K562 (cell line): ENCODE results near the gene TLE3. TPM values are rescaled to one million over a fixed set of nuclear protein-coding genes. Genes with fewer than 3 reads are reported as not detected.

Experiments used
- ARID1B ChIP-seq: fragments of 450-650 bp; IDR thresholded peaks from 2 replicates; pipeline ENCODE4 v1.6.1; 2016; ENCODE audit warnings: antibody characterized with exemption, mild to moderate bottlenecking, inconsistent platforms
- BCL6 ChIP-seq: fragments of 250-450 bp; sonication (Bioruptor Pico); IDR thresholded peaks from 2 replicates; pipeline ENCODE4 v1.4.0; 2020
- BHLHE40 ChIP-seq: IDR thresholded peaks from 2 replicates; pipeline ENCODE4 v1.6.1; 2011; ENCODE audit warnings: low read length, improper control_type of control experiment
- CAMTA2 ChIP-seq: fragments of 250-450 bp; sonication (Bioruptor Pico); conservative IDR thresholded peaks from 2 replicates; pipeline ENCODE4 v1.5.1; 2022
- CHD2 ChIP-seq: IDR thresholded peaks from 2 replicates; pipeline ENCODE4 v1.6.1; 2011; ENCODE audit warnings: low read depth, low read length
- CHD4 ChIP-seq: fragments of 200-600 bp; sonication (generic); IDR thresholded peaks from 3 replicates; pipeline ENCODE4 v1.6.1; 2012; ENCODE audit warnings: low read depth, mild to moderate bottlenecking, mixed read lengths, low read length, inconsistent platforms; ENCODE audit not compliant: insufficient read depth, insufficient replicate concordance, poor library complexity, severe bottlenecking
- COPS2 ChIP-seq: fragments of 450-650 bp; conservative IDR thresholded peaks from 2 replicates; pipeline ENCODE4 v1.6.1; 2016; ENCODE audit warnings: mild to moderate bottlenecking, moderate library complexity
- EWSR1 ChIP-seq: fragments of 450-650 bp; IDR thresholded peaks from 2 replicates; pipeline ENCODE4 v1.6.1; 2018; ENCODE audit warnings: borderline replicate concordance, mild to moderate bottlenecking, low read depth, moderate library complexity; ENCODE audit not compliant: partially characterized antibody
- HDAC3 ChIP-seq: fragments of 450-650 bp; IDR thresholded peaks from 2 replicates; pipeline ENCODE4 v1.6.1; 2018; ENCODE audit warnings: borderline replicate concordance, mild to moderate bottlenecking, moderate library complexity; ENCODE audit not compliant: partially characterized antibody
- HNRNPL ChIP-seq: fragments of 200-400 bp; formaldehyde crosslinking; IDR thresholded peaks from 2 replicates; pipeline ENCODE4 v1.6.1; 2017; ENCODE audit warnings: low read depth, mild to moderate bottlenecking, low read length
- IRF2 ChIP-seq: sonication (generic); formaldehyde crosslinking; IDR thresholded peaks from 2 replicates; pipeline ENCODE4 v1.8.1; 2022; ENCODE audit warnings: mild to moderate bottlenecking, missing genetic modification reagents
- L3MBTL2 ChIP-seq: fragments of 450-650 bp; IDR thresholded peaks from 2 replicates; pipeline ENCODE4 v1.6.1; 2016; ENCODE audit warnings: mild to moderate bottlenecking, moderate library complexity
- MAFG ChIP-seq: fragments of 450-650 bp; conservative IDR thresholded peaks from 2 replicates; pipeline ENCODE4 v1.6.1; 2016; ENCODE audit warnings: missing genetic modification characterization, missing compliant biosample characterization
- MCM5 ChIP-seq: fragments of 450-650 bp; IDR thresholded peaks from 2 replicates; pipeline ENCODE4 v1.6.1; 2016; ENCODE audit warnings: low read depth
- RBM25 ChIP-seq: fragments of 200-400 bp; formaldehyde crosslinking; IDR thresholded peaks from 2 replicates; pipeline ENCODE4 v1.6.1; 2018; ENCODE audit warnings: low read length, low read depth, moderate library complexity; ENCODE audit not compliant: severe bottlenecking
- SETDB1 ChIP-seq: IDR thresholded peaks from one replicate; pipeline ENCODE4 v1.6.1; 2012; ENCODE audit warnings: low read length, control low read depth, inconsistent platforms
- TBL1XR1 ChIP-seq, 2 experiments: IDR thresholded peaks; 2 replicates each; pipeline ENCODE4 v1.6.1; 2012; ENCODE audit warnings: improper control_type of control experiment in 2 of 2, low read length in 2 of 2, mild to moderate bottlenecking in 1 of 2
- TCFL5 ChIP-seq: fragments of 250-450 bp; sonication (Bioruptor Pico); conservative IDR thresholded peaks from 2 replicates; pipeline ENCODE4 v1.6.1; 2021; ENCODE audit warnings: mild to moderate bottlenecking, moderate library complexity, matching md5 sums
- ZC3H4 ChIP-seq: sonication (generic); formaldehyde crosslinking; IDR thresholded peaks from 2 replicates; pipeline ENCODE4 v1.9.0; 2021; ENCODE audit warnings: missing genetic modification reagents, borderline replicate concordance
- ZFP30 ChIP-seq: fragments of 250-450 bp; sonication (Bioruptor Pico); IDR thresholded peaks from 2 replicates; pipeline ENCODE4 v1.8.0; 2022; ENCODE audit warnings: moderate library complexity, mild to moderate bottlenecking, inconsistent platforms, borderline replicate concordance
- ZNF133 ChIP-seq: fragments of 250-450 bp; sonication (Bioruptor Pico); IDR thresholded peaks from 2 replicates; pipeline ENCODE4 v1.4.0; 2020; ENCODE audit warnings: mild to moderate bottlenecking
- ZNF311 ChIP-seq: fragments of 250-450 bp; sonication (Bioruptor Pico); IDR thresholded peaks from 2 replicates; pipeline ENCODE4 v1.4.0; 2020; ENCODE audit warnings: mild to moderate bottlenecking, moderate library complexity
- ZNF444 ChIP-seq: fragments of 250-450 bp; sonication (Bioruptor Pico); IDR thresholded peaks from 2 replicates; pipeline ENCODE4 v1.4.0; 2020; ENCODE audit warnings: mild to moderate bottlenecking, moderate library complexity
- ZNF778 ChIP-seq: fragments of 450-650 bp; formaldehyde crosslinking; IDR thresholded peaks from 2 replicates; pipeline ENCODE4 v1.4.0; 2020; ENCODE audit warnings: mild to moderate bottlenecking, moderate library complexity
- polyA plus RNA-seq, 8 experiments: library from polyadenylated mRNA; depleted of rRNA in 4 of 8; stranded (reverse) in 5 of 8; unstranded in 3 of 8; fragments of >200 nt; fragmentation: Nextera tagmentation in 2 of 8; fragmentation: Illumina TruSeq in 1 of 8; extraction: Ambion mirVana in 2 of 8; extraction: Trizol in 1 of 8; gene quantifications; 2 replicates each; pipeline versions ENCODE4 v1.2.1 to v1.2.3, GENCODE V29; 2011 to 2014; ENCODE audit warnings: inconsistent platforms in 1 of 8, missing spikeins in 1 of 8
- total RNA-seq, 7 experiments: library from RNA; depleted of rRNA in 6 of 7; stranded (reverse); fragments of >200 nt in 6 of 7; fragmentation: Illumina TruSeq in 2 of 7; extraction: Trizol in 2 of 7; gene quantifications; 2 replicates each; pipeline versions ENCODE4 v1.2.1 to v1.2.3, GENCODE V29; 2011 to 2021; ENCODE audit warnings: low replicate concordance in 1 of 7
- TF ChIP-seq, protein P1 (sequence below): fragments of 450-650 bp; formaldehyde crosslinking; IDR thresholded peaks from 2 replicates; pipeline ENCODE4 v1.4.0; 2022; ENCODE audit warnings: missing genetic modification characterization
- TF ChIP-seq, protein P2 (sequence below): IDR thresholded peaks from 2 replicates; pipeline ENCODE4 v1.6.1; 2016; ENCODE audit warnings: missing genetic modification characterization, missing compliant biosample characterization
- TF ChIP-seq, protein P3 (sequence below): fragments of 450-650 bp; formaldehyde crosslinking; conservative IDR thresholded peaks from 2 replicates; pipeline ENCODE4 v1.4.0; 2022; ENCODE audit warnings: mild to moderate bottlenecking, missing genetic modification characterization

Gene TLE3
- total and polyA plus RNA-seq, 9 of the 15 experiments (the other 6 are each of a cell fraction or from before 2014, with no cell fraction given), result 1.5 to 84.2 (median 14.1) TPM

DNA sequence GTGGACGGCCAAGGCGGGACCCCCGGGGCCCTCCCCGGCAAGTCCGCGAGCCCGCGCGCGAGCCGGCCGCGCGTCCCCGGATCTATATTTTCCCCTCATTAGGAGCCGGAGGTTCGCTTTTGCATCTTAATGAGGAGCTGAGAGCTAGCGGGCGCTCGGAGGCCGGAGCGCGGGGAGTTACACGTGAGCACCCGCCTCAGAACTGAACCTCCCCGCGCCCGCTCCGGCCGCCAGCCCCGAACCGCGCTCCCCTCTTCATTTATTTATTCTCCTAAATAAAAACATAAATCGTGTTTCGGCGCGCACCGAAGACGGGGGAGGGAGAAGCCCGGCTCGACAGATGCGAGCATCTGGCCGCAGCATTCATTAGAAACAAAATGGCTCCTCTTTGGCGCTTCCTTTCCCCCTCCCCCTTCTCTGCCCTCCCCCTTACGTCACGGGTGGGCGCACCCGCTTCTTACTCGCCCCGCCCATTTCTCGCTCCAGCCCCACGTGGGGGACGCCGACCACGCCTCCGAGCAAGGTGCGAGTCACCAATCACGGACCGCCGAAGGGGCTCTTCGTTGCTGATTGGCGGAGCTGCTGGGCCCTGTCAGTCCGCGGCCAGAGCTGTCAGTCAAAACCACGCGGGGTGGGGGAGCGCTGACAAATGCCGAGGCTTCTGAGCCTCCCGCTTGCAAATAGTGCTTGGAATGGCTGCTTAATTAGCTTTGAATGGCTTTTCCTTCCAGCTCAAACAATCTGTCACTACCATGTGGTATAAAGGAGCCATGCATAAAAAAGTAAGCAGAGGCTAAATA is 1.6 kb upstream of the TLE3 start (continued):
- no peak for TF ChIP-seq EWSR1
- TF ChIP-seq SETDB1, result no peak
- no peak for TF ChIP-seq ZNF133
- peak; percentile 63 for TF ChIP-seq RBM25
- TF ChIP-seq, protein P1, sequence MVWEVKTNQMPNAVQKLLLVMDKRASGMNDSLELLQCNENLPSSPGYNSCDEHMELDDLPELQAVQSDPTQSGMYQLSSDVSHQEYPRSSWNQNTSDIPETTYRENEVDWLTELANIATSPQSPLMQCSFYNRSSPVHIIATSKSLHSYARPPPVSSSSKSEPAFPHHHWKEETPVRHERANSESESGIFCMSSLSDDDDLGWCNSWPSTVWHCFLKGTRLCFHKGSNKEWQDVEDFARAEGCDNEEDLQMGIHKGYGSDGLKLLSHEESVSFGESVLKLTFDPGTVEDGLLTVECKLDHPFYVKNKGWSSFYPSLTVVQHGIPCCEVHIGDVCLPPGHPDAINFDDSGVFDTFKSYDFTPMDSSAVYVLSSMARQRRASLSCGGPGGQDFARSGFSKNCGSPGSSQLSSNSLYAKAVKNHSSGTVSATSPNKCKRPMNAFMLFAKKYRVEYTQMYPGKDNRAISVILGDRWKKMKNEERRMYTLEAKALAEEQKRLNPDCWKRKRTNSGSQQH (CRISPR knock-in tag), result no peak
- peak; percentile 84 for TF ChIP-seq ZC3H4 (CRISPR knock-in tag)
- peak; percentile 19; the same call in 1 of the 2 replicates for TF ChIP-seq CHD2
- no peak for TF ChIP-seq HNRNPL
- no peak for TF ChIP-seq MAFG (tag)
- no peak for TF ChIP-seq ARID1B
- no peak for TF ChIP-seq MCM5
- TF ChIP-seq ZNF444 (CRISPR knock-in tag), result peak; percentile 85
- no peak for TF ChIP-seq ZFP30
- no peak for TF ChIP-seq ZNF778 (CRISPR knock-in tag)
- TF ChIP-seq, protein P2, sequence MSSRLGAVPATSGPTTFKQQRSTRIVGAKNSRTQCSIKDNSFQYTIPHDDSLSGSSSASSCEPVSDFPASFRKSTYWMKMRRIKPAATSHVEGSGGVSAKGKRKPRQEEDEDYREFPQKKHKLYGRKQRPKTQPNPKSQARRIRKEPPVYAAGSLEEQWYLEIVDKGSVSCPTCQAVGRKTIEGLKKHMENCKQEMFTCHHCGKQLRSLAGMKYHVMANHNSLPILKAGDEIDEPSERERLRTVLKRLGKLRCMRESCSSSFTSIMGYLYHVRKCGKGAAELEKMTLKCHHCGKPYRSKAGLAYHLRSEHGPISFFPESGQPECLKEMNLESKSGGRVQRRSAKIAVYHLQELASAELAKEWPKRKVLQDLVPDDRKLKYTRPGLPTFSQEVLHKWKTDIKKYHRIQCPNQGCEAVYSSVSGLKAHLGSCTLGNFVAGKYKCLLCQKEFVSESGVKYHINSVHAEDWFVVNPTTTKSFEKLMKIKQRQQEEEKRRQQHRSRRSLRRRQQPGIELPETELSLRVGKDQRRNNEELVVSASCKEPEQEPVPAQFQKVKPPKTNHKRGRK (tag), result no peak
- TF ChIP-seq, protein P3, sequence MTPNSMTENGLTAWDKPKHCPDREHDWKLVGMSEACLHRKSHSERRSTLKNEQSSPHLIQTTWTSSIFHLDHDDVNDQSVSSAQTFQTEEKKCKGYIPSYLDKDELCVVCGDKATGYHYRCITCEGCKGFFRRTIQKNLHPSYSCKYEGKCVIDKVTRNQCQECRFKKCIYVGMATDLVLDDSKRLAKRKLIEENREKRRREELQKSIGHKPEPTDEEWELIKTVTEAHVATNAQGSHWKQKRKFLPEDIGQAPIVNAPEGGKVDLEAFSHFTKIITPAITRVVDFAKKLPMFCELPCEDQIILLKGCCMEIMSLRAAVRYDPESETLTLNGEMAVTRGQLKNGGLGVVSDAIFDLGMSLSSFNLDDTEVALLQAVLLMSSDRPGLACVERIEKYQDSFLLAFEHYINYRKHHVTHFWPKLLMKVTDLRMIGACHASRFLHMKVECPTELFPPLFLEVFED, result no peak
- no peak for TF ChIP-seq CAMTA2
- 0 out of 2 replicates have a peak, but pooled peaks have one; percentile 35 for TF ChIP-seq BHLHE40
- TF ChIP-seq HDAC3, result no peak
- no peak for TF ChIP-seq TCFL5
- no peak for TF ChIP-seq IRF2 (CRISPR knock-in tag)
- TF ChIP-seq ZNF311 (CRISPR knock-in tag), result no peak
- no peak for TF ChIP-seq TBL1XR1 (IDR thresholded peaks at IDR 0.05; ENCODE audit: low read length in 2 of 2)
- peak; percentile 76 for TF ChIP-seq L3MBTL2
- TF ChIP-seq CHD4, result no peak
- TF ChIP-seq COPS2, result no peak
- TF ChIP-seq BCL6 (CRISPR knock-in tag), result no peak
